Left lung (tissue), 10 donors: ENCODE data around the gene IRAK4. TPM values are rescaled to one million over a fixed set of nuclear protein-coding genes. Genes with fewer than 3 reads are reported as not detected.

ENCODE experiments used
- ATAC-seq: fragments of 200-7000 bp; cut with Tn5 transposase; one replicate; pipeline ENCODE4 v1.9.1; 2020; ENCODE audit warnings: moderate library complexity
- DNase-seq, 4 donors: peaks; one replicate each; pipeline ENCODE4 v3.0.0-alpha.2; 2013 to 2020
- H3K27ac ChIP-seq, 2 donors: fragments of 200-600 bp; sonication (generic) in 1 of 2; one replicate each; pipeline versions ENCODE4 v1.5.0 to v1.8.0; 2020 to 2021
- H3K27me3 ChIP-seq, 2 donors: fragments of 200-600 bp; sonication (generic) in 1 of 2; one replicate each; pipeline versions ENCODE4 v1.5.0 to v1.8.0; 2020 to 2021
- H3K36me3 ChIP-seq, 2 donors: fragments of 200-600 bp; sonication (generic) in 1 of 2; one replicate each; pipeline versions ENCODE4 v1.5.0 to v1.8.0; 2020 to 2021
- H3K4me1 ChIP-seq, 2 donors: fragments of 200-600 bp; one replicate each; pipeline ENCODE4 v1.8.0; 2021
- H3K4me3 ChIP-seq, 2 donors: fragments of 200-600 bp; sonication (generic) in 1 of 2; one replicate each; pipeline versions ENCODE4 v1.5.0 to v1.8.0; 2020 to 2021; ENCODE audit warnings: mild to moderate bottlenecking in 1 of 2
- H3K9me3 ChIP-seq, 2 donors: fragments of 200-600 bp; sonication (generic) in 1 of 2; one replicate each; pipeline versions ENCODE4 v1.5.0 to v1.8.0; 2020 to 2021
- intact Hi-C, 2 donors: fragments of 100-400 bp; cut with DNase I; formaldehyde crosslinking; loops; one replicate each; pipeline versions ENCODE4 v1.11.2 to v1.14.2; 2022
- polyA plus RNA-seq, 6 donors: library from polyadenylated mRNA; unstranded; fragments of 120-200 nt; gene quantifications; one replicate each; pipeline ENCODE4 v1.2.1, GENCODE V29; 2013; ENCODE audit not compliant: insufficient read length in 6 of 6
- total RNA-seq, 2 donors: library from RNA; stranded (reverse); fragmentation: NEBNext Ultra II Directional; extraction: Animal tissue kit (Norgen Biotek cat#: 25700); gene quantifications; one replicate each; pipeline ENCODE4 v1.2.1, GENCODE V29; 2021
- TF ChIP-seq, protein P1 (sequence below), 2 donors: fragments of 200-600 bp; sonication (generic) in 1 of 2; IDR thresholded peaks; one replicate each; pipeline versions ENCODE4 v1.5.0 to v1.8.0; 2021; ENCODE audit warnings: antibody characterized with exemption in 2 of 2
- donor health status: DM: no; HTN: yes; CAD: no.
- donor health status: DM: no; HTN: no; CAD: no.

Gene IRAK4
- total and polyA plus RNA-seq, 8 donors = 14.3 to 28.4 (median 18.6) TPM

DNA sequence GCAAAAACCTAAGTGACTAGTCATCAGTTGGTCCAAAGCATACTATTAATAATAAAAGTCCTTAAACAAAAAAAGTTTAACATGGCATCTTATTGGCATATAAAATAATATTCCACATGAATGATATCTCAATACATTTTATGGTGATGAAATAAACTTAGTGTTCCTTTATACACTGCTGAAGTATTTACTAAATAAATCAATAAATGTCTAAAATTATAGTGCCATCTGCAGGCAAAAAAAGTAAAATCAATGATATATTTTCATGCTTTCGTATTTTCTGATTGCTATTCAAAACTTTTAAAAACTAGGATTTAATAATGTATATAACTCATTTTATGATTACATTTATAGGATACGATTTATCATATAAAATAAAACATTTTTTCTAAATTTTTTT lies 30.6 kb upstream of the IRAK4 start:
- intact Hi-C loops = no loop called here
- DNase-seq (no peak), ATAC-seq (no peak)
- Histone ChIP-seq H3K4me1 (no peaks in the 10 kb centered on the region), H3K27ac (no peak overlapping the region), H3K9me3 (no peaks in the 10 kb centered on the region), H3K4me3 (no peak overlapping the region), H3K27me3 (no peaks in the 10 kb centered on the region), H3K36me3 (peaks cover 0 to 34% of the 10 kb centered on the region in 2 donors)
- TF ChIP-seq, protein P1, sequence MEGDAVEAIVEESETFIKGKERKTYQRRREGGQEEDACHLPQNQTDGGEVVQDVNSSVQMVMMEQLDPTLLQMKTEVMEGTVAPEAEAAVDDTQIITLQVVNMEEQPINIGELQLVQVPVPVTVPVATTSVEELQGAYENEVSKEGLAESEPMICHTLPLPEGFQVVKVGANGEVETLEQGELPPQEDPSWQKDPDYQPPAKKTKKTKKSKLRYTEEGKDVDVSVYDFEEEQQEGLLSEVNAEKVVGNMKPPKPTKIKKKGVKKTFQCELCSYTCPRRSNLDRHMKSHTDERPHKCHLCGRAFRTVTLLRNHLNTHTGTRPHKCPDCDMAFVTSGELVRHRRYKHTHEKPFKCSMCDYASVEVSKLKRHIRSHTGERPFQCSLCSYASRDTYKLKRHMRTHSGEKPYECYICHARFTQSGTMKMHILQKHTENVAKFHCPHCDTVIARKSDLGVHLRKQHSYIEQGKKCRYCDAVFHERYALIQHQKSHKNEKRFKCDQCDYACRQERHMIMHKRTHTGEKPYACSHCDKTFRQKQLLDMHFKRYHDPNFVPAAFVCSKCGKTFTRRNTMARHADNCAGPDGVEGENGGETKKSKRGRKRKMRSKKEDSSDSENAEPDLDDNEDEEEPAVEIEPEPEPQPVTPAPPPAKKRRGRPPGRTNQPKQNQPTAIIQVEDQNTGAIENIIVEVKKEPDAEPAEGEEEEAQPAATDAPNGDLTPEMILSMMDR (IDR thresholded peaks at IDR 0.05) = peak in 1 of 2 donors; percentile 19

DNA sequence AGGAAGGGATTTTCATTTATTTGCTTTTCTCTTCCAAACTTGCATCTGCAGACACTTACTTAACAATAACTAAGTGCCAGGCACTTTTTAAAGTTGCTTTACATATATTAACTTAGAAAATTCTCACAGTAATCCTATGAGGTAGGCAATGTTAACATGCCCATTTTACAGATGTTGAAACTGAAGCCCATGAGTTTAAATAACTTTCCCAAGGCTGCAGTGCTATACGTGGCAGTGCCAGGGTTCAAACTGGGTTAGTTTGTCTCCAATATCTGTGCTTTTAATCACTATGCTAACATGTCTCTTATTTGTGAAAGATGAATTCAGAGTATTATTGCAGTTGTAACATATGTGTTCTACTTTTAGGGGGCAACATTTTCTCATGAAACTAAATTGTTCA lies 30.1 kb upstream of the IRAK4 start:
- Histone ChIP-seq H3K27ac (no peak overlapping the region), H3K27me3 (no peaks in the 10 kb centered on the region), H3K36me3 (peaks cover 0 to 37% of the 10 kb centered on the region in 2 donors), H3K4me1 (no peaks in the 10 kb centered on the region), H3K4me3 (no peak overlapping the region), H3K9me3 (no peaks in the 10 kb centered on the region)
- intact Hi-C loops = no loop called here
- TF ChIP-seq, protein P1 (IDR thresholded peaks at IDR 0.05) = no peak
- no peak for DNase-seq
- ATAC-seq = no peak

DNA sequence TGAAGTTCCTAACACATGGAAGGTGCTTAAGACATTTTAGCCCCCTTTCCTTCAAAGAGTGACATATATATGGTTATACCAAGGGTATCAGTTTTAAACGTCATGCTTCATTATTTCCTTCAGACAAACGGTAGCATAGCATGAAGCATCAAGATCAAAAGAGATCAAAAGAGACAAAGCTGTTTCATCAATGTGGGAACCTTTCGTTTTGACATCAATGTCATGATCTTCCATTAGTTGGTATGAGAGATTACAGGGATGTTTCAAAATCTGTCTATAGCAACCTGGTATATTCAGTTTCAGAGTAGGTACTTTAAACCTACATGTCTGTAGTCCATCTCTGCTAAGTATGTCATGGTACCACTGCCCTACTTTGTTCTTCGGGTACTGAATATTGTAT lies 28.5 kb upstream of the IRAK4 start:
- Histone ChIP-seq H3K4me3 (no peak overlapping the region), H3K27ac (no peak overlapping the region), H3K36me3 (peaks cover 0 to 52% of the 10 kb centered on the region in 2 donors), H3K4me1 (no peaks in the 10 kb centered on the region), H3K9me3 (no peaks in the 10 kb centered on the region), H3K27me3 (no peaks in the 10 kb centered on the region)
- TF ChIP-seq, protein P1 (IDR thresholded peaks at IDR 0.05) = no peak
- ATAC-seq = no peak
- intact Hi-C loops = no loop called here
- DNase-seq = no peak

DNA sequence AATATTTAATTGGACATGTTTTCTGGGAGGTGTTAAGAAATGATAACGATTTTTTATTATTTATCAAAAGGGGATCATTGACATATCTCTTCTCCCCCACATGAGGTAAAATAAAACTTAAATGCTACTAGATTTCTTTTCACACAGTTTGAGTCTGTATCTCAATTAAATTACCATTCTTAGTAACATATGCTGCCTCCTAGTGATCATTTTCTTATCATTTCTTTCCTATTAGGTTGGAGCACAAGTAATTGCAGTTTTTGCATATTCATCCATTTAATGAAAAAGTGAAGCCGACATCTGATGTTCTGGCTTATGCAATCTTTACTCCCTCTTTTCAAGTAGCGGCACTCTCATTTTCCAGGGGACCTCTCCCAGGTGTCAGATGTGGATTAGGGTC lies 25.1 kb upstream of the IRAK4 start:
- no peaks in the 10 kb centered on the region for H3K9me3 ChIP-seq
- no peak for DNase-seq
- H3K4me1 ChIP-seq = no peaks in the 10 kb centered on the region
- H3K4me3 ChIP-seq = no peak overlapping the region
- ATAC-seq = no peak
- no peaks in the 10 kb centered on the region for H3K27me3 ChIP-seq
- peaks cover 0 to 67% of the 10 kb centered on the region in 2 donors for H3K36me3 ChIP-seq
- H3K27ac ChIP-seq = no peak overlapping the region
- TF ChIP-seq, protein P1 (IDR thresholded peaks at IDR 0.05) = no peak
- intact Hi-C loops = no loop called here

DNA sequence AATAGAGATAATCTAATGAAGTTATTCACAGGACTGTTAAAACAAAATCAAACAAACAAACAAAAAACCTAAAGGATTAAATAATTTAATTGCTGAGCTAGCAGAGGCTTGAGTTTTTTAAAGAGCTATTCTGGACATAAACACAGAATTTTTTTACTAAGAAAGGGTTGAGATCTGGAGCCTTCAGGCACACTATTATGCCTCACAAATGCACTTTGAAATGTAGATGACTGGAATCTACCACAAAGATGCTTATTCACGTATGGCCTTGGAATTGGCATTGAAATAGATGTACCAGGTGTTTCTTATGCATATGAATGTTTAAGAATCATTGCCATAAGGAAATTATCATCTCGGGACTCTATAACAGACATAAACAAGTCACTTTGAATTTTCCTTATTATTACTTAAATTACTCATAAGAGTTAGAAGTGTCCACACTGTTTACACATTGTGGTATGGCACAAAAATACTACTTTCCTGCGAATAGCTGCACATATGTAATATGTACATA lies 21.8 kb upstream of the IRAK4 start:
- Histone ChIP-seq H3K4me3 (no peak overlapping the region), H3K36me3 (peaks cover 0 to 47% of the 10 kb centered on the region in 2 donors), H3K27ac (no peak overlapping the region), H3K27me3 (no peaks in the 10 kb centered on the region), H3K4me1 (no peaks in the 10 kb centered on the region), H3K9me3 (no peaks in the 10 kb centered on the region)
- intact Hi-C loops = no loop called here
- DNase-seq (no peak), ATAC-seq (no peak)
- TF ChIP-seq, protein P1 (IDR thresholded peaks at IDR 0.05) = no peak
